ENCODE data around the gene P2RY2.

The P2RY2 gene

DNA sequence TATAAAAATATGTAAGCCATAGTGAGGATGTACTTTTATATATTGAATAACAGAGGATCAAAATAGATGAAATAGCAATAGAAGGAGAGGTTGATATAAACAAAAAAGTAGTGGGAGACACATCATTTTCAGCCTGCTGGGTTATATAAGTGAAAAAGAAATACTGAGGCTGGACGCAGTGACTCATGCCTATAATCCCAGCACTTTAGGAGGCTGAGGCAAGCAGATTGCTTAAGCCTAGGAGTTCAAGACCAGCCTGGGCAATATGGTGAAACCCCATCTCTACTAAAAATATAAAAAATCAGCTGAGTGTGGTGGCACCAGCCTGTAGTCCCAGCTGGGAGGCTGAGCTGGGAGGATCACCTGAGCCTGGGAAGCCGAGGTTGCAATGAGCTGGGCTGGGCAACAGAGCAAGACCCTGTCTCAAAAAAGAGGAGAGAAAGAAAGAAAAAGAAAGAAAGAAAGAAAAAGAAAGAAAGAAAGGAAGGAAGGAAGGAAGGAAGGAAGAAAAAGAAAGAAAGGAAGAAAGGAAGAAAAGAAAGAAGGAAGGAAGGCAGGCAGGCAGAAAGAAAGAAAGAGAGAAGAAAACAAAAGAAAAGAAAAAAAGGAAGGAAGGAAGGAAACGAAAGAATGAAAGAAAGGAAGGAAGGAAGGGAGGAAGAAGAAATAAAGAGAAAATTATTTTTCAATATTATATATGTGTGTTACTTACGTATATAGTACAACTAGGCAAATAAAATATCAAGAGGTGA is 7.0 kb upstream of the P2RY2 start:
- no peaks in the 10 kb centered on the region for H3K4me1 ChIP-seq (ENCODE audit: control insufficient read depth, insufficient read depth, low read length)
- H3K27me3 ChIP-seq (replicated peaks; ENCODE audit: control insufficient read depth, insufficient read depth, low read length) = peaks cover 3% of the 10 kb centered on the region

DNA sequence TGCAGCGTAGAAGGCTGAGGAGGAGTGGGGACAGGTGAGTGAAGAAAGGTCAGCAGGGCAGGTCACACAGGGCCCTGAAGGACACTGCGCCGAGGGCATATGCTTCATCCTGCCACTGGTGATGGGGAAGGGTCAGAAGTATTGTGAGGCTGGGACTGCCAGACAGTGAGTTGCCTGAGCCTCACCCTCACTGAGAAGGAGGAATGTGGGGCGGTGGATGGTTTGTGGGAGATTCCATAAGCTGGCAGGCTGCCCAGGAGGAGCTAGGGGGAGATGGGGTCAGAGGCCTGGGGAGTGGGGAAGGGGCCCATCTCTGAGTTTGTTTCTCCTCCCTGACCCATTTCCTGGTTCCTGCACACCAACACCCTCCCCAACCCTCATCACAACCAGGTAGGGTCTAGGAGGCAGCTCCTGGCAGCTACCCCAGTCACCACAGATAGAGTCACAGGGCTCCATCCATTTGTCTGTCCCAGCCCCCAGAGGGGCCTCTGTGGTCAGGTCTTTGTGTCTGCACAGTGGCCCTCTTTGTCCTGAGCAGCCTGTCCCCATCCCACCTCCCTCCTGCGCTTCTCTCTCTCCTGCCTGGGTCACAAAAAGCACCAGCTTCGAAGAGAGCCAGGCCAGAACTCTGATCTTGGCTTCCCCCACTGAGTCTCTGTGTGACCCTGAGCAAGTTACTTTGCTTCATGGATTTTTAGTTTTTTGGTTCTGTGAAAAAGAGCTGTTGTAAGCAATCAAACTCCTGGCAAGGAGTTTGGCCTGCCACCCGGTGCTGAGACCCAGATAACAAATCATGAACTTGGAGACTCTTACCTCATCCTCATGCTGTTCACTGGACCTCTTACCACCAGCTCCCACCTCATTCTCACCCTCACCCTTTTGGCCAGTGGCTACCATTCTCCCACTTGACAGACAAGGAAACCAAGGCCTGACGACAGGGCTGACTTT is 4.6 kb upstream of the P2RY2 start:
- Histone ChIP-seq H3K36me3 (ENCODE audit: control insufficient read depth, insufficient read depth, low read length, severe bottlenecking) (no peaks in the 10 kb centered on the region), H3K9ac (ENCODE audit: low read length) (no peak overlapping the region), H3K4me1 (ENCODE audit: control insufficient read depth, insufficient read depth, low read length) (no peaks in the 10 kb centered on the region), H3K4me3 (ENCODE audit: low read length) (no peak overlapping the region), H3K27me3 (replicated peaks; ENCODE audit: control insufficient read depth, insufficient read depth, low read length) (peaks cover 3% of the 10 kb centered on the region), H3K9me3 (ENCODE audit: control insufficient read depth, low read length) (no peaks in the 10 kb centered on the region)
- DNase-seq (ENCODE audit: low read depth) = no peak

More for the DNA sequence above, 7.0 kb upstream of the P2RY2 start:
- Histone ChIP-seq H3K9ac (ENCODE audit: low read length) (no peak overlapping the region), H3K4me3 (ENCODE audit: low read length) (no peak overlapping the region), H3K36me3 (ENCODE audit: control insufficient read depth, insufficient read depth, low read length, severe bottlenecking) (no peaks in the 10 kb centered on the region), H3K9me3 (ENCODE audit: control insufficient read depth, low read length) (no peaks in the 10 kb centered on the region)
- DNase-seq (ENCODE audit: low read depth) = no peak

DNA sequence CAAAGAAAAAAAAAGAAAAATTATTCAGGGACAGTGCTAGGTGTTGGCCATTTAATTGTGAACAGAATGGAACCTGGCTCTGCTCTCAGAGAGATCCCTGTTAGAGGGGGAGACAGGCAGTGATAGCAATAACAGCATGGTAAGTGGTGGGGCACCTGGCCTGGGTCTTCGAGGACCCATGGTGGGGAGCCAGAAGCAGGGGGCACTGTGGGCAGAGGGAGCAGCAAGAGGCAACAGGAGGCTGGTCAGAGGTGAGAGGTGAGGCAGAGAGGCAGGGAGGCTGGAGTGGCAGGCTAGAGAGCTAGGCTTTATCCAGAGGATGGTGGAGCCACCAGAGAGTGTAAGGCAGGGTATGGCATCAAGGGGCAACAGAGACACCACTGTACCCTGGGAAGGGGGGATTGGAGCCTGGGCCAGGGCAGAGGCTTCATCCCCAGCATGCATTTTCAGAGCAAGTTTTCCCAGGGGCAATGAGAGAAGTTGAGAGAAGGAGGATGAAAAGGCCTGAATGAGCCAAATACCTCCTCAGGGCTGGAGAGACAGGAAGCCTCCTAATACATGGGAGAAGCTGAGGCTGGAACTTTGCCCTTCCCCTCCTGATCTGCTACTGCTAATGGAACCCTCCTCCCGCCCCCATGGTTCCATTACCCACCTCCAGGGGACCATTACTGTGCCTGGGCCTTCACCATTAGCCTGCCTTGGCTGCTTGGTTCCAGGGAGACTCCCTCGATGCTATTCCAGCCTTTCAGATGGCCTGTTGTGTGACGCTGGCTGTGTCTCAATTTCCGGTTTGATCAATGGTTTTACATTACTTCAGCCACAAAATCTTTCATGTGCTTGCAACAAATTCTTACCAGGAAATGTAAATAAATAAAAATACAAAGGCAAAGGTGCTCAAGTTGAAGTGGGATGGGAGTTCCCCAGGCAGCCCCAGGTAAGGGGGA is 2.6 kb upstream of the P2RY2 start:
- Histone ChIP-seq H3K36me3 (ENCODE audit: control insufficient read depth, insufficient read depth, low read length, severe bottlenecking) (no peaks in the 10 kb centered on the region), H3K4me1 (ENCODE audit: control insufficient read depth, insufficient read depth, low read length) (no peaks in the 10 kb centered on the region), H3K4me3 (ENCODE audit: low read length) (no peak overlapping the region), H3K27me3 (replicated peaks; ENCODE audit: control insufficient read depth, insufficient read depth, low read length) (peaks cover 19% of the 10 kb centered on the region), H3K9me3 (ENCODE audit: control insufficient read depth, low read length) (no peaks in the 10 kb centered on the region), H3K9ac (ENCODE audit: low read length) (no peak overlapping the region)
- DNase-seq (ENCODE audit: low read depth) = no peak

DNA sequence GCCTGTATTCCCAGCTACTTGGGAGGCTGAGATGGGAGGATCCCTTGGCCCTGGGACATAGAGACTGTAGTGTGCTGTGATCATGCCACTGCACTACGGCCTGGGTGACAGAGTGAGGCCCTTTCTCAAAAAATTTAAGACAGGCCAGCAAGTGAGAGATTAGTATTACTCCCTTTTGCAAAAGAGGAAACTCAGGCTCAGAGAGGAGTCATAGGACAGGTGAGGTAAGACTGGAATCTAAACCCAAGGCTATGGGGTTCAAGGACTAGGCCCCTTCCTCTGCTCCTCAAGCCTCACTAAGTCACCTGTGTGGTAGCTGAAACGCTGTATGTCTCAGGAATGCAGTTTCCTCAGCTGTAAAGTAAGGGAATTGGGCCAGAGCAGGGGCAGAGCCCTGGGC is 1.6 kb upstream of the P2RY2 start:
- Histone ChIP-seq H3K4me3 (ENCODE audit: low read length) (no peak overlapping the region), H3K9me3 (ENCODE audit: control insufficient read depth, low read length) (no peaks in the 10 kb centered on the region), H3K36me3 (ENCODE audit: control insufficient read depth, insufficient read depth, low read length, severe bottlenecking) (no peaks in the 10 kb centered on the region), H3K4me1 (ENCODE audit: control insufficient read depth, insufficient read depth, low read length) (no peaks in the 10 kb centered on the region), H3K27me3 (replicated peaks; ENCODE audit: control insufficient read depth, insufficient read depth, low read length) (peaks cover 25% of the 10 kb centered on the region), H3K9ac (ENCODE audit: low read length) (no peak overlapping the region)
- DNase-seq (ENCODE audit: low read depth) = no peak

- Histone ChIP-seq H3K9ac (ENCODE audit: low read length) (no peak overlapping the region), H3K4me3 (ENCODE audit: low read length) (no peak overlapping the region), H3K27me3 (replicated peaks; ENCODE audit: control insufficient read depth, insufficient read depth, low read length) (peaks cover 28% of the 10 kb centered on the region), H3K36me3 (ENCODE audit: control insufficient read depth, insufficient read depth, low read length, severe bottlenecking) (no peaks in the 10 kb centered on the region), H3K4me1 (ENCODE audit: control insufficient read depth, insufficient read depth, low read length) (no peaks in the 10 kb centered on the region), H3K9me3 (ENCODE audit: control insufficient read depth, low read length) (no peaks in the 10 kb centered on the region)
- no peak for DNase-seq (ENCODE audit: low read depth)
Observed at GRCh38 chr11:73217131-73217809, 811 bp upstream of the P2RY2 start.

- H3K4me3 ChIP-seq (ENCODE audit: low read length) = peak overlapping the region; percentile 61
Observed at GRCh38 chr11:73217810-73218105, 323 bp upstream of the P2RY2 start.

DNA sequence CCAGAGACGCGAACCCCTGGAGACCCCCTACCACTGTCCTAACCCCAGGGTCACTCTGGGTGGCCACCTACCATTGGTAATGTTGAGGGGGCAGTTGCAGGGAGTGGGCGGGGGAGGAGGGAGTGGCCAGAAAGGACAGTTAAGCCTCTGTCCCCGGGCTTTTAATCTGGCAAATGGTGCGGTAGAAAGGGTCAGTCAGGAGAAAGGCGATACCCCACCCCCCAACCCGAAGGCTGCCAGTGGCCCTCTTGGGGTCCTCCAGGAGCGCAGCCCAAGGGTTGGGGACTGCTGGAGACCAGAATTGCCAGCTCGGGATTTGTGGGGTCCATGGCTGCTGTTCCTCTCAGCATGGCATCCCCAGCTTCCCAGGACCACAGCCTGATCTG is 742 bp downstream of the P2RY2 start:
- Histone ChIP-seq H3K9me3 (ENCODE audit: control insufficient read depth, low read length) (no peaks in the 10 kb centered on the region), H3K27me3 (replicated peaks; ENCODE audit: control insufficient read depth, insufficient read depth, low read length) (peaks cover 33% of the 10 kb centered on the region), H3K4me3 (ENCODE audit: low read length) (no peak overlapping the region), H3K36me3 (ENCODE audit: control insufficient read depth, insufficient read depth, low read length, severe bottlenecking) (no peaks in the 10 kb centered on the region), H3K9ac (ENCODE audit: low read length) (no peak overlapping the region), H3K4me1 (ENCODE audit: control insufficient read depth, insufficient read depth, low read length) (no peaks in the 10 kb centered on the region)
- DNase-seq (ENCODE audit: low read depth) = no peak

More at GRCh38 chr11:73217810-73218105, 323 bp upstream of the P2RY2 start:
- Histone ChIP-seq H3K9ac (ENCODE audit: low read length) (no peak overlapping the region), H3K9me3 (ENCODE audit: control insufficient read depth, low read length) (no peaks in the 10 kb centered on the region), H3K36me3 (ENCODE audit: control insufficient read depth, insufficient read depth, low read length, severe bottlenecking) (no peaks in the 10 kb centered on the region), H3K27me3 (replicated peaks; ENCODE audit: control insufficient read depth, insufficient read depth, low read length) (peaks cover 28% of the 10 kb centered on the region), H3K4me1 (ENCODE audit: control insufficient read depth, insufficient read depth, low read length) (no peaks in the 10 kb centered on the region)
- no peak for DNase-seq (ENCODE audit: low read depth)

DNA sequence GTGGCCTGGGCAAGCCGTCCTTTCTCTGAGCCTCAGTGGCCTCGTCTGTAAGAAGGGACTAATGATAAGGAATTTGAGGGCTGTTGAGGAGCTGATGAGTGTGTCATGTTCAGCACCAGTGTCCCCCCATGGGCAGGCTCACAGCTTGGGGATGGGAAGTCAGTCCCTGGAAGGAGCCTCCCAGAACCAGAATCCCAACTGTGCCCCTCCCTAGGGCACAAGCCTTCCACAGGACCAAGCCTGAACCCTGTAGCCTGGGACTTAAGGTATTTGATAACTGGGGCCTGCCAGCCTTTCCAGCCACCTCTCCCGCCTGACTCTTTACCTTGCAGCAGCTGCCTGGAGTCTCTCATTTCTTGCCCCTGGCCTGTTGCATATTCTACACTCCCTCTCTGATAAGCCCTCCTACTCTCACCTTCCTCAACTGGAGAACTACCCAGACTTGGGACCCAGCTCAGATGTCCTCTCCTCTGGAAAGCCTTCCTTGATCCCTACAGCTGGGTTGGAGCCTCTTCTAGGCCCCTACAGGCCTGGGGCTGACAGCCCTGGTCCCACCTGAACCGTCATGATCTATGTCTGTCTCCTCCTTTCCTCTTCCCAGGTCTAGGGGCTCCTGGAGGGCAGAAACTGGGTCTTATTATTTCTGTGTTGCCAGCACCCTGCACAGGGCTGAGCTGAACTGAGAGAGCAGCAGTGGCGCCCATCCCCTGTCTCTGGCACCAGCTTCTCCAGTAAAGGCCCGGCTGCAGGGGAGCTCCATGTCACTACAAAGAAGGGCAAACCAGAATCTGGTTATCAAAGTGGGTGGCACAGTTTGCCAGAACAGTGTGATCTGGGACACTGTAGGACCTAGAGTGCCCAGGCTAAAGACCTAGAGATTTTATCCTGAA is 1.6 kb downstream of the P2RY2 start:
- H3K9me3 ChIP-seq (ENCODE audit: control insufficient read depth, low read length) = no peaks in the 10 kb centered on the region
- peaks cover 39% of the 10 kb centered on the region for H3K27me3 ChIP-seq (replicated peaks; ENCODE audit: control insufficient read depth, insufficient read depth, low read length)
- H3K4me3 ChIP-seq (ENCODE audit: low read length) = no peak overlapping the region
- no peak overlapping the region for H3K9ac ChIP-seq (ENCODE audit: low read length)
- no peaks in the 10 kb centered on the region for H3K36me3 ChIP-seq (ENCODE audit: control insufficient read depth, insufficient read depth, low read length, severe bottlenecking)
- H3K4me1 ChIP-seq (ENCODE audit: control insufficient read depth, insufficient read depth, low read length) = no peaks in the 10 kb centered on the region
- DNase-seq (ENCODE audit: low read depth) = no peak

- peaks cover 39% of the 10 kb centered on the region for H3K27me3 ChIP-seq (replicated peaks; ENCODE audit: control insufficient read depth, insufficient read depth, low read length)
- no peak for DNase-seq (ENCODE audit: low read depth)
- H3K4me1 ChIP-seq (ENCODE audit: control insufficient read depth, insufficient read depth, low read length) = no peaks in the 10 kb centered on the region
- no peaks in the 10 kb centered on the region for H3K36me3 ChIP-seq (ENCODE audit: control insufficient read depth, insufficient read depth, low read length, severe bottlenecking)
- no peak overlapping the region for H3K9ac ChIP-seq (ENCODE audit: low read length)
- no peaks in the 10 kb centered on the region for H3K9me3 ChIP-seq (ENCODE audit: control insufficient read depth, low read length)
- no peak overlapping the region for H3K4me3 ChIP-seq (ENCODE audit: low read length)
Observed at GRCh38 chr11:73221451-73221850, 3.4 kb downstream of the P2RY2 start.

DNA sequence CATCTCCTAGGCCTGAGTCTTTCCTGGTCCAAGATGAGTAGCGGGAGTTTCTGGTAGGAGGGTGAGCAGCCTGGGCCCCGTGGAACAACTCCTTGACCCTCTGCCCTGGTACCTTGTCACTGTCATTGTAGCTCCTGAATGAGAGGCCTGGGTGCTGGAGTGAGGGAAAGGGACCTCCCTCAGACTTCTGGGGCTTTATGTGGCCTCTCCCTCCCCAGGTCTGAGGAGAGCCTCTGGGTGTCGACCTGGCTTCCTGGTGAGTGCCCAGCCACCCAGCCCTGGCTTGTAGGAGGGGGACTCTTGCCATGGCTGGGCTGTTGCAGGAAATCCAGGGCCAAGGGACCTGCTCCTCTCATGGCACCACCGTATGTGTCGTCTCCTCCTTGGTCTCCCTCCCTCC is 3.9 kb downstream of the P2RY2 start:
- Histone ChIP-seq H3K9me3 (ENCODE audit: control insufficient read depth, low read length) (no peaks in the 10 kb centered on the region), H3K36me3 (ENCODE audit: control insufficient read depth, insufficient read depth, low read length, severe bottlenecking) (no peaks in the 10 kb centered on the region), H3K27me3 (replicated peaks; ENCODE audit: control insufficient read depth, insufficient read depth, low read length) (peaks cover 39% of the 10 kb centered on the region), H3K4me3 (ENCODE audit: low read length) (no peak overlapping the region), H3K4me1 (ENCODE audit: control insufficient read depth, insufficient read depth, low read length) (no peaks in the 10 kb centered on the region), H3K9ac (ENCODE audit: low read length) (no peak overlapping the region)
- no peak for DNase-seq (ENCODE audit: low read depth)
